Heart left ventricle (tissue), 16 donors: ENCODE results near the gene POLR2L. TPM values are rescaled to one million over a fixed set of nuclear protein-coding genes. Genes with fewer than 3 reads are reported as not detected.

Experiments used
- ATAC-seq, 4 donors: fragments of 200-7000 bp; cut with Tn5 transposase; one replicate each; pipeline ENCODE4 v1.9.1; 2020 to 2022; ENCODE audit warnings: moderate library complexity in 4 of 4, mild to moderate bottlenecking in 3 of 4, moderate number of reproducible peaks in 1 of 4
- DNase-seq, 5 donors: peaks; one replicate each; pipeline ENCODE4 v3.0.0-alpha.2; 2020
- H3K27ac ChIP-seq, 12 donors: fragments of 200-600 bp; sonication (generic) in 4 of 12; one replicate each; pipeline versions ENCODE4 v1.5.0 to v1.8.0; 2016 to 2022; ENCODE audit warnings: mild to moderate bottlenecking in 2 of 12
- H3K27me3 ChIP-seq, 9 donors: fragments of 200-600 bp; sonication (generic) in 2 of 9; one replicate each; pipeline versions ENCODE4 v1.5.1 to v1.8.0; 2016 to 2022; ENCODE audit warnings: mild to moderate bottlenecking in 3 of 9
- H3K36me3 ChIP-seq, 9 donors: fragments of 200-600 bp; sonication (generic) in 2 of 9; one replicate each; pipeline versions ENCODE4 v1.5.0 to v1.8.0; 2018 to 2022; ENCODE audit warnings: mild to moderate bottlenecking in 2 of 9
- H3K4me1 ChIP-seq, 12 donors: fragments of 200-600 bp; sonication (generic) in 4 of 12; one replicate each; pipeline versions ENCODE4 v1.5.0 to v1.8.0; 2016 to 2022; ENCODE audit warnings: mild to moderate bottlenecking in 3 of 12
- H3K4me3 ChIP-seq, 12 donors: fragments of 200-600 bp; sonication (generic) in 4 of 12; one replicate each; pipeline versions ENCODE4 v1.5.0 to v1.8.0; 2017 to 2022; ENCODE audit warnings: mild to moderate bottlenecking in 9 of 12, moderate library complexity in 4 of 12
- H3K9me3 ChIP-seq, 12 donors: fragments of 200-600 bp; sonication (generic) in 4 of 12; one replicate each; pipeline versions ENCODE4 v1.5.0 to v1.8.0; 2016 to 2022; ENCODE audit warnings: mild to moderate bottlenecking in 1 of 12
- POLR2A ChIP-seq, 2 donors: fragments of 450-650 bp; IDR thresholded peaks; one replicate each; pipeline ENCODE4 v1.6.1; 2017; ENCODE audit warnings: antibody characterized with exemption in 2 of 2, mild to moderate bottlenecking in 2 of 2, moderate library complexity in 2 of 2
- WGBS, 4 donors: extraction: QIAGEN DNeasy Blood & Tissue Kit in 2 of 4; methylation state at CpG; one replicate each; pipeline versions ENCODE4 v1.1.5 to v1.1.7; 2013 to 2018; 5-methylcytosine and 5-hydroxymethylcytosine counted together
- intact Hi-C, 10 donors: fragments of 100-400 bp; cut with DNase I; formaldehyde crosslinking; loops; one replicate each; pipeline versions ENCODE4 v1.11.1 to v1.14.2; 2022
- long read RNA-seq, 3 donors: library from polyadenylated mRNA; unstranded; transcript quantifications; one replicate each; pipeline ENCODE4 v2.0.0, GENCODE V29; 2020 to 2021
- polyA plus RNA-seq, 2 donors: library from polyadenylated mRNA; stranded (reverse); fragments of 200-250 nt; gene quantifications; one replicate each; pipeline ENCODE4 v1.2.3, GENCODE V29; 2013
- total RNA-seq, 9 donors: library from RNA; depleted of rRNA in 2 of 9; stranded (reverse); fragments of >200 nt in 2 of 9; fragmentation: NEBNext Ultra II Directional in 3 of 9; extraction: Animal tissue kit (Norgen Biotek cat#: 25700) in 3 of 9; gene quantifications; one replicate each; pipeline versions ENCODE4 v1.1.0 to v1.2.4, GENCODE V29; 2016 to 2023
- TF ChIP-seq, protein P1 (sequence below), 12 donors: fragments of 200-600 bp; sonication (generic) in 4 of 12; IDR thresholded peaks; one replicate each; pipeline versions ENCODE4 v1.5.0 to v1.8.0; 2018 to 2022; ENCODE audit warnings: antibody characterized with exemption in 12 of 12, mild to moderate bottlenecking in 5 of 12
- donor health status: ischemic (EF 13 %, LVEDD 7.1; RV severe dilation, severe dysfunction).
- donor health status: healthy with polysubstance abuse.
- donor health status: DM: no; HTN: yes; CAD: no.
- donor health status: DM: no; HTN: no; CAD: no.
- donor health status: ischemic (EF 25% LVEDD 6.9; RV normal size, moderate dysfunction).
- donor health status: ischemic (EF 25% LVEDD 5.7; RV mildly dilated, moderate dysfunction).
- donor health status: healthy.
- donor health status: DM: yes; HTN: yes; CAD: no.
- donor health status: ischemic (EF 35%, LVEDD 5.7; RV mildly dilated, moderate dysfunction).
- donor health status: nonischemic (EF 11% LVEDD 7.7; RV severe dilation, severe dysfunction).
- donor health status: DM: yes; HTN: yes; CAD: no.
- donor health status: PGD.
- donor health status: ischemic (EF 29% LVEDD 5.4; RV normal size, mild dysfunction).
- donor health status: nonischemic (EF 23%, LVEDD 6.1; RV moderate dilation, normal function).

POLR2L gene
- total RNA-seq (100 to 1,000 TPM in 8 of 9 donors, 10 to 100 TPM in 1; 74.4 to 267 (median 207) TPM), polyA plus RNA-seq (100 to 1,000 TPM; 217 to 227 TPM)
- long read RNA-seq, donor 1, transcript POLR2L-201 (2 exons, 892 nt): major isoform, 222 of 227 reads
- long read RNA-seq, donor 1, partial matches to known transcripts: 0 of 227 reads
- long read RNA-seq, donor 1, other reads (novel, unspliced or antisense): 5 of 227 reads
- long read RNA-seq, donor 2, transcript POLR2L-201 (2 exons, 892 nt): major isoform, 63 of 67 reads
- long read RNA-seq, donor 2, partial matches to known transcripts: 0 of 67 reads
- long read RNA-seq, donor 2, other reads (novel, unspliced or antisense): 4 of 67 reads
- long read RNA-seq, donor 3, transcript POLR2L-201 (2 exons, 892 nt): major isoform, 94 of 95 reads
- long read RNA-seq, donor 3, partial matches to known transcripts: 0 of 95 reads
- long read RNA-seq, donor 3, other reads (novel, unspliced or antisense): 1 of 95 reads

DNA sequence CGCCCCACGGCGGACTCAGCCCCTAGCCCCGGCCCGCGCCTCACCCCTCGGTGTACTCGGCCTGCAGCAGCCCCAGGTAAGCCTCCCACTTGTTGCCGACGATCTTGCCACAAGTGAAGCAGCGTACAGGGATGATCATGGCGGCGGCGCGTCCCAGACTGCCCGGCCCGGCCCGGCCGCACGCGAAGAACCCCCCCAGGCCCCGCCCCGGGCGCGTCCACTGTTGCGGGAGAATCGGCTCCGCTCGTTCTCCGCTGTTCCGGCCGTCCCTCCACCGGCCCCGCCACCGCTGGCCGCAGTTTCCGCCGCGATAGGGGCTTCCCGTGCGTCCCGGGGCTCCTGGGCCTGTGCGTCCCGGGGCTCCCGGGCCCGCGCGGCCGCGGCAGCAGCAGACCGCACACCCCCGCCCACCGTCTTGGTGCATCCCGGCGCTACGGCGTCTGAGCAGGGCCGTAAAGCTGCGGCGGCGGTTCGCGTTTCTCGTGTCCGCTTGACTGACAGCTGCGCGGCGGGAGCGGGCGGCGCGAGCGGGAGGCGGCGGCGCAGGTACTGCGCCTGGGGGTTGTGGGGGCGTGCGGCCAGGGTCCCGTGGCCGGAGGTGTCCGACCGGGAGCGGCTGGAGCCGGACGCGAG is at the start of gene POLR2L, which contains the start of gene TSPAN4:
Gene POLR2L, minus strand, starts transcription at position 160 of the 633 bp plus-strand sequence. Its CDS starts 21 bp downstream, at position 139.
Gene TSPAN4, plus strand, starts transcription at position 483 of the 633 bp plus-strand sequence. CDS start 7,453 bp downstream, outside the sequence.
- no peaks in the 10 kb centered on the region for H3K9me3 ChIP-seq
- ATAC-seq (peak in 2 of 4 donors; percentile 63 to 64), DNase-seq (peak; percentile 92 to 94 (median 93))
- peak within 1 kb of the TSS; percentile 78 to 100 (median 93) for H3K4me3 ChIP-seq
- 0% methylated on average over 15 to 87 of the region's 87 CpGs for WGBS, 4 donors
- H3K27ac ChIP-seq: peak within 1 kb of the TSS; percentile 86 to 99 (median 96)
- intact Hi-C loops: loop anchor here in 2 of 10 donors (1.0 to 5.0 kb wide), 2 partner anchors 33 to 35 kb away; partner anchors contain the start of genes RPLP2 (in 2 of the 2) and PIDD1 (in 1 of the 2)
- peaks cover 0 to 39% (median 31%) of the 10 kb centered on the region in 9 donors for H3K36me3 ChIP-seq
- no peaks in the 10 kb centered on the region for H3K27me3 ChIP-seq
- peaks cover 7 to 78% (median 50%) of the 10 kb centered on the region in 12 donors for H3K4me1 ChIP-seq
- TF ChIP-seq, protein P1, sequence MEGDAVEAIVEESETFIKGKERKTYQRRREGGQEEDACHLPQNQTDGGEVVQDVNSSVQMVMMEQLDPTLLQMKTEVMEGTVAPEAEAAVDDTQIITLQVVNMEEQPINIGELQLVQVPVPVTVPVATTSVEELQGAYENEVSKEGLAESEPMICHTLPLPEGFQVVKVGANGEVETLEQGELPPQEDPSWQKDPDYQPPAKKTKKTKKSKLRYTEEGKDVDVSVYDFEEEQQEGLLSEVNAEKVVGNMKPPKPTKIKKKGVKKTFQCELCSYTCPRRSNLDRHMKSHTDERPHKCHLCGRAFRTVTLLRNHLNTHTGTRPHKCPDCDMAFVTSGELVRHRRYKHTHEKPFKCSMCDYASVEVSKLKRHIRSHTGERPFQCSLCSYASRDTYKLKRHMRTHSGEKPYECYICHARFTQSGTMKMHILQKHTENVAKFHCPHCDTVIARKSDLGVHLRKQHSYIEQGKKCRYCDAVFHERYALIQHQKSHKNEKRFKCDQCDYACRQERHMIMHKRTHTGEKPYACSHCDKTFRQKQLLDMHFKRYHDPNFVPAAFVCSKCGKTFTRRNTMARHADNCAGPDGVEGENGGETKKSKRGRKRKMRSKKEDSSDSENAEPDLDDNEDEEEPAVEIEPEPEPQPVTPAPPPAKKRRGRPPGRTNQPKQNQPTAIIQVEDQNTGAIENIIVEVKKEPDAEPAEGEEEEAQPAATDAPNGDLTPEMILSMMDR (IDR thresholded peaks at IDR 0.05): no peak
- peak in 1 of 2 donors; percentile 93 for TF ChIP-seq POLR2A (IDR thresholded peaks at IDR 0.05)

DNA sequence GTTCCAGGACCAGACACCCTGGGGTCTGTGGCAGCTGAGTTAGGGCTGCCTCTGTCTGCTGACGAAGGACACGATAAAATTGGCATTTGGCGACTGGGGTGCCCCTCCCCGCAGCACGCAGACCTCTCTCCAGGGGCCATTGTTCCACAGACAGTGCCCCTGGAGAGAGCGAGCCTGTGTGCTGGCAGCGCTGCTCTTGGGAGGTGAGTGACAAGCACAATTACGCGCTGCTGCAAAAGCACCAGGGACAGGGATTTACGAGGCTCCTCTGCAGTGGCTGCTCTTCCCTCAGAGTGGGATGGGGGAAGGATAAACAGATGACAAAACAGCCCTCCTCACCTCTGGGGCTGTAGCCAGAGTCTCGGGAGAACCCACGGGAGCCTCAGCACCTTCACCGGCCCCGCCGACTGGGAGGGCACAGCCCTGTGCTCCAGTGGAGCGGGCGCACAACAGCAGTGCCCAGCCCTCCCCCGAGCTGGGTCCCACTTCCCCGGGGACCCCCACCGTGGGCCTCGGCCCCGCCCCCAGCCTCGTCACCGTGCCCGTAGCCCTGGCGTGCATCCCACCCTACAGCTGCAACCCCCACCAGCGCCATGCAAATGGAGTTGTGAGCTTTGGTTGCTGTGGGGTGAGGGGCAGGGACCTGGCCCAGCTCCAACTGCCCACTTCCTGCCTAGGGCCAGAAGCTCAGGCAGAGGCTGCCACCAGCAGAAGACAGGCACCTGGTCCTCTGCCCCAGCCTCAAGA is 48.6 kb upstream of the POLR2L start:
- H3K27me3 ChIP-seq: no peaks in the 10 kb centered on the region
- H3K9me3 ChIP-seq: no peaks in the 10 kb centered on the region
- TF ChIP-seq, protein P1 (IDR thresholded peaks at IDR 0.05): no peak
- no peak for TF ChIP-seq POLR2A (IDR thresholded peaks at IDR 0.05)
- no peaks in the 10 kb centered on the region for H3K4me1 ChIP-seq
- ATAC-seq: no peak
- intact Hi-C loops: no loop called here
- DNase-seq: no peak
- H3K4me3 ChIP-seq: no peak overlapping the region
- H3K27ac ChIP-seq: no peak overlapping the region
- WGBS, 4 donors: 82 to 87% (median 83%) methylated on average over 12 to 27 of the region's 27 CpGs
- peaks cover 0 to 22% (median 0%) of the 10 kb centered on the region in 9 donors for H3K36me3 ChIP-seq

DNA sequence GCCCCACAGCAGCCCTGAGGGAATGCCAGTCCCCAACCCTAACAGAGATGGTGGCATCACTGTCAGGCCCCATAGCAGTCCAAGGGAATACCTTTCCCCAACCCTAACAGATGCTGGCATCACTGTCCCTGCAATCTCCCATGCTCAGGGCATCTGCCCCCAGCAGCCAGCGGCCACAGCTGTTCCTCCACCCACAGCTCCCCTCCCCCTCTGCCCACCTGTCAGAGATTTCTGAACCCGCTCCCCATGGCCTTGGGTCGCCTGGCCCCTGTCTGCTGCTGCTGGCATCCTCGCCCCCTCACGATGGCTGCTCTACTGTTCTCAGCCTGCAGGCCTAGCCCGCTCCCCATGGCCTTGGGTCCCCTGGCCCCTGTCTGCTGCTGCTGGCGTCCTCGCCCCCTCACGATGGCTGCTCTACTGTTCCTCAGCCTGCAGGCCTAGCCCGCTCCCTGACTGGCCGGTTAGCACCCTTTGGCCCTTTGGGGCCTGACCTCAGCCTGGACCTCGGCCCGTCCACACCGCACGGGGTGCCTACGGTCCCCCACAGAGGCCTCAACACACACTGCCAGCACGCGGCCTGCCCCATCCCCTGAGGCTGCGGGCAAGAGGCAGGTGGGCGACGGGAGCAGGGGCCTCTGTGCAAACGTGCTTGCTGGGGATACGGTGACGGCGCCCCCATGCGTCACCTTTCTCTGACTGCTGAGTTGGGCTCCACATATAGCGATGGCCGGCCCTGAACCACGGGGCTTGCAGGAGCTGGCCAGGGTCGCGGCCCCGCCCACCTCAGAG is 47.6 kb upstream of the POLR2L start:
- Histone ChIP-seq H3K4me1 (no peaks in the 10 kb centered on the region), H3K27me3 (no peaks in the 10 kb centered on the region), H3K9me3 (no peaks in the 10 kb centered on the region), H3K4me3 (no peak overlapping the region), H3K36me3 (peaks cover 0 to 22% (median 0%) of the 10 kb centered on the region in 9 donors), H3K27ac (no peak overlapping the region)
- intact Hi-C loops: no loop called here
- WGBS, 4 donors: 93 to 94% (median 93%) methylated on average over 14 to 32 of the region's 32 CpGs
- DNase-seq (no peak), ATAC-seq (no peak)
- TF ChIP-seq, protein P1 (IDR thresholded peaks at IDR 0.05): no peak
- TF ChIP-seq POLR2A (IDR thresholded peaks at IDR 0.05): no peak
